Thoracic aorta (tissue), 2 donors: ENCODE data around the gene OR2W3. TPM values are rescaled to one million over a fixed set of nuclear protein-coding genes. Genes with fewer than 3 reads are reported as not detected.
"Not testable (repeated sequence)": the region's sequence is repeated elsewhere in the genome, so short reads cannot be mapped to it uniquely, and the experiment has no call there.

Source experiments
- ATAC-seq: fragments of 150-250 bp; one replicate; pipeline ENCODE4 v1.8.0; 2017; ENCODE audit warnings: low read depth; ENCODE audit not compliant: insufficient number of reproducible peaks, low FRiP score
- DNase-seq: peaks from one replicate; pipeline ENCODE4 v3.0.0-alpha.2; 2020; ENCODE audit warnings: low spot score
- H3K27ac ChIP-seq, 2 donors: fragments of 200-600 bp; sonication (generic); 1 replicate in 1 of 2; 2 replicates in 1 of 2; pipeline ENCODE4 v1.5.1; 2016; ENCODE audit warnings: mild to moderate bottlenecking in 2 of 2, moderate library complexity in 2 of 2
- H3K27me3 ChIP-seq: fragments of 200-600 bp; sonication (generic); replicated peaks from 2 replicates; pipeline ENCODE4 v1.6.0; 2016; ENCODE audit warnings: mild to moderate bottlenecking; ENCODE audit not compliant: insufficient read depth
- H3K36me3 ChIP-seq: fragments of 200-600 bp; sonication (generic); one replicate; pipeline ENCODE4 v1.5.1; 2016
- H3K4me1 ChIP-seq, 2 donors: fragments of 200-600 bp; sonication (generic); 1 replicate in 1 of 2; 2 replicates in 1 of 2; pipeline versions ENCODE4 v1.5.1 to v1.6.0; 2016; ENCODE audit warnings: low read depth in 2 of 2, mild to moderate bottlenecking in 1 of 2; ENCODE audit not compliant: control insufficient read depth in 1 of 2
- H3K4me3 ChIP-seq: fragments of 200-600 bp; sonication (generic); 2 replicates; pipeline ENCODE4 v1.5.1; 2016; ENCODE audit warnings: mild to moderate bottlenecking
- H3K9me3 ChIP-seq: fragments of 200-600 bp; sonication (generic); 2 replicates; pipeline ENCODE4 v1.5.1; 2016
- CTCF ChIP-seq: fragments of 200-600 bp; sonication (generic); IDR thresholded peaks from one replicate; pipeline ENCODE4 v1.5.1; 2019; ENCODE audit warnings: antibody characterized with exemption
- total RNA-seq, 2 donors: library from RNA; depleted of rRNA; stranded (reverse); fragments of >200 nt; gene quantifications; one replicate each; pipeline versions ENCODE4 v1.1.0 to v1.2.3, GENCODE V29; 2016

OR2W3 gene
- total RNA-seq, 2 donors from 2014 or later = not detected

DNA sequence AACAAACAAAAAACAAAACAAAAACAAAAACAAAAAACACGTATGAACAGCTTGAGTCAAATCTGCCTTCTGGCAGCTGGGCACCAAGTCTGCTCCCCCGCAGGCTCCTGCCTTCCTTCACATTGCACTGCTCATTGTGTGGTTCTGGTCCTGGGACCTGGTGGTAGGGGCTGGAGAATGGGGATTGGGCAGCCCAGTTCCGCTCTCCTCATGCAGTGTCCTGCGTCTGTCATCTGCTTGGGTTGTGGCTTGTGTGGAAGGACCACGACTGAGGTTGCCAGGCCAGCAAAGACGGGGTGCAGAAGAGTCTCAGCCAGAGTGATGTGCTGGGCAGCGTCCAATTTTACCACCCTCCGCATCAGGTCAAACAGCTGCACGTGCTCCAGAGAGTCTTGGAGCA, 40.4 kb downstream of the OR2W3 start:
- no peak for TF ChIP-seq CTCF
- no peaks in the 10 kb centered on the region for H3K36me3 ChIP-seq
- ATAC-seq = no peak
- no peaks in the 10 kb centered on the region for H3K27me3 ChIP-seq
- no peak for DNase-seq
- no peak overlapping the region for H3K4me3 ChIP-seq
- H3K27ac ChIP-seq = no peak overlapping the region
- H3K9me3 ChIP-seq = no peaks in the 10 kb centered on the region
- no peaks in the 10 kb centered on the region for H3K4me1 ChIP-seq

GRCh38 chr1:247936415-247936814, 41.0 kb downstream of the OR2W3 start:
- H3K4me1 ChIP-seq = no peaks in the 10 kb centered on the region
- no peaks in the 10 kb centered on the region for H3K36me3 ChIP-seq
- no peaks in the 10 kb centered on the region for H3K27me3 ChIP-seq
- no peaks in the 10 kb centered on the region for H3K9me3 ChIP-seq
- DNase-seq (no peak), ATAC-seq (no peak)
- H3K4me3 ChIP-seq = no peak overlapping the region
- no peak overlapping the region for H3K27ac ChIP-seq
- TF ChIP-seq CTCF = no peak

DNA sequence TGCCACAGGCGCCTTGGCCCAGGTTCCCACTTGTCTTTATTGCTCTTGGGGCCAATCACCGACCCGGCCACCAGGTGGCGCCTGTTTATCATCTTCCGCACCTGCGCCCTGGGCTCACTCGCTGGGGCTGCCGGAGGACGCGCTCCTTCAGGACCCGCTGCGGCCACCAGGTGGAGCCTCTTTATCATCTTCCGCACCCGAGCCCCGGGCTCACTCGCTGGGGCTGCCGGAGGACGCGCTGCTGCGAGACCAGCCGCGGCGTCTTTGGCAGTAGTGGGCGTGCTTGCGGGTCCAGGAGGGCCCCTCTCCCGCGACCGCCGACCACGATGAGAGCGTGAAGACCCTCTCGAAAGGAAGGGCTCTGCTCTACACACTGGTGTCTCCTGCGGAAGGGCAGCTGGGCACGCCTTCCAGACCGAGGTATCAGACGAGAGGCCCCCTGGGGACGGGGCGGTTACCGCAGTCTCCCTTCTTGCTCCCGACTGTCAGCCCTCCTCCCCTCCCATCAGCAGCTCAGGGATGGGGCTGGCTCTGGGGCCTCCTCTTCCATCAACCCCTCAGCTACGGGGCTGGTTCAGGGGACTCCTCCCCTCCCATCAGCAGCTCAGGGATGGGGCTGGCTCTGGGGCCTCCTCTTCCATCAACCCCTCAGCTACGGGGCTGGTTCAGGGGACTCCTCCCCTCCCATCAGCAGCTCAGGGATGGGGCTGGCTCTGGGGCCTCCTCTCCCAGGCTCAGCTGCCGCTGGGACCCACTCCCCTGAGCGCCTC, 41.8 kb downstream of the OR2W3 start:
- not testable (repeated sequence) for H3K27me3 ChIP-seq, H3K36me3 ChIP-seq, ATAC-seq, DNase-seq, H3K9me3 ChIP-seq, H3K4me1 ChIP-seq, H3K27ac ChIP-seq
- H3K4me3 ChIP-seq = peak overlapping the region; percentile 63
- TF ChIP-seq CTCF = peak; percentile 29

DNA sequence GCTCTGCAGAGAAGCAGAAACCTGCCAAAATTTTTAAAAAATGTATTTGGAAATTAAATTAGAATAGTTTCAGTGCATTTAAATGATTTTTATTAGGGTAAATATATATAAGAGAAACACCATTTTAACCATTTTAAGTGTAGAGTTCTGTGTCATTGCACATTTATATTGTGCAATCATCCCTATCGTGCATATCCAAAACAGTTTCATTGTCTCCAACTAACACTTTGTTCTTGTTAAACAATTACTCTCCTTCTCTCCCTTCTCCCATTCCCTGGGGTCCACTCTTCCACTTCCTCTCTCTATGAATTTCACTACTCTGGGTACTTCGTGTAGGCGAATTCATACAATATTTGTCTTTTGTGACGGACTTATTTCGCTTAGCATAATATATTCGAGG, 47.2 kb downstream of the OR2W3 start:
- H3K4me1 ChIP-seq = no peaks in the 10 kb centered on the region
- no peak for TF ChIP-seq CTCF
- H3K27me3 ChIP-seq = no peaks in the 10 kb centered on the region
- H3K27ac ChIP-seq = no peak overlapping the region
- no peaks in the 10 kb centered on the region for H3K9me3 ChIP-seq
- H3K4me3 ChIP-seq = no peak overlapping the region
- no peak for ATAC-seq
- no peaks in the 10 kb centered on the region for H3K36me3 ChIP-seq
- no peak for DNase-seq

Other genes with a start within 250 kb of the OR2W3 start
- gene OR13G1, start 215.8 kb upstream of the OR2W3 start, total RNA-seq = not detected
- gene OR6F1, start 178.9 kb upstream of the OR2W3 start, total RNA-seq = not detected
- not detected for gene OR14K1, start 157.0 kb upstream of the OR2W3 start, total RNA-seq
- not detected for gene OR14A2, start 147.4 kb upstream of the OR2W3 start, total RNA-seq
- not detected for gene OR1C1, start 135.0 kb upstream of the OR2W3 start, total RNA-seq
- gene OR14A16, start 71.5 kb upstream of the OR2W3 start, total RNA-seq = not detected
- not detected for gene OR11L1, start 53.7 kb upstream of the OR2W3 start, total RNA-seq
- gene TRIM58, start 38.4 kb upstream of the OR2W3 start, total RNA-seq = under 1 TPM; 0.14 to 0.99 TPM
- gene OR2T8, start 24.7 kb downstream of the OR2W3 start, total RNA-seq = not detected
- not detected for gene OR2AJ1, start 29.3 kb downstream of the OR2W3 start, total RNA-seq
- not detected for gene OR2L8, start 53.3 kb downstream of the OR2W3 start, total RNA-seq
- gene OR2AK2, start 69.6 kb downstream of the OR2W3 start, total RNA-seq = not detected
- not detected for gene OR2L5, start 118.1 kb downstream of the OR2W3 start, total RNA-seq
- not detected for gene OR2L2, start 134.5 kb downstream of the OR2W3 start, total RNA-seq
- gene OR2L3, start 151.2 kb downstream of the OR2W3 start, total RNA-seq = not detected
- gene OR2L13, start 199.6 kb downstream of the OR2W3 start, total RNA-seq = not detected
- not detected for gene OR2M5, start 249.6 kb downstream of the OR2W3 start, total RNA-seq